ENCODE results near the gene SREBF2. TPM values are rescaled to one million over a fixed set of nuclear protein-coding genes. Genes with fewer than 3 reads are reported as not detected.

SREBF2 gene
- total RNA-seq, 1 donor from 2014 or later: 61.1 TPM

DNA sequence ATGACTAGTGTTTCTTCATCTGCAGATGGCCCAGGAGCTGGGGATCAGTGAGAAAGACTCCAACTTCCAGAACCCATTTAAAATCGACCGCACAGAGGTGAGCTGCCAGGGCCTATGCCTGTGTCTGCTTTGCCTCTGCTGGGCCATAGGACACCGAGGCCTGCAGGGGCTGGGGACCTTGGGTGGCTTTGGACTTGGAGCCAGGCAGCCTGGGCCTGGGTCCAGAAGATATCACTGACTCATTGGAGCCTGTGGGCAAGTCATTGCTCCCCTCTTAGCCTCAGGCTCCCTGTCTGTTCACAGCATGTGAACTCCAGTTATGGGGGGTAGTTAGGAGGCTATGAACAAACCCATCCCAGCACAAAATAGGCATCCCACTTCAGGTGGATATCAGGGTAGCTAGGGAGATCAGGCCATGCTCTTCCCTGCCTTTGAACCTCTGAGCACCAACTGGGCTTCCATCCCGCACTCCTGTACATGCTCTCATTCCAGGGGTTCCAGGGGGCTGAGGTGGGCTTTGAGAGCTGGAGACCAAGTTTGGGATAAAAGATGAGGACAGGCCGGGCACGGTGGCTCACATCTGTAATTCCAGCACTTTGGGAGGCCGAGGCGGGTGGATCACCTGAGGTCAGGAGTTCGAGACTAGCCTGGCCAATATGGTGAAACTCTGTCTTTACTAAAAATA lies 19.0 kb upstream of the SREBF2 start:
- no peak for DNase-seq (ENCODE audit: low read depth)
- TF ChIP-seq CTCF (conservative IDR thresholded peaks at IDR 0.05; ENCODE audit: low read depth, low read length): no peak
- no peak overlapping the region for H3K4me3 ChIP-seq (ENCODE audit: low read depth, low read length)

- no peak for TF ChIP-seq CTCF (conservative IDR thresholded peaks at IDR 0.05; ENCODE audit: low read depth, low read length)
- no peak for DNase-seq (ENCODE audit: low read depth)
- H3K4me3 ChIP-seq (ENCODE audit: low read depth, low read length): no peak overlapping the region
These were observed 17.2 kb upstream of the SREBF2 start for GRCh38 chr22:41815716-41816115.

DNA sequence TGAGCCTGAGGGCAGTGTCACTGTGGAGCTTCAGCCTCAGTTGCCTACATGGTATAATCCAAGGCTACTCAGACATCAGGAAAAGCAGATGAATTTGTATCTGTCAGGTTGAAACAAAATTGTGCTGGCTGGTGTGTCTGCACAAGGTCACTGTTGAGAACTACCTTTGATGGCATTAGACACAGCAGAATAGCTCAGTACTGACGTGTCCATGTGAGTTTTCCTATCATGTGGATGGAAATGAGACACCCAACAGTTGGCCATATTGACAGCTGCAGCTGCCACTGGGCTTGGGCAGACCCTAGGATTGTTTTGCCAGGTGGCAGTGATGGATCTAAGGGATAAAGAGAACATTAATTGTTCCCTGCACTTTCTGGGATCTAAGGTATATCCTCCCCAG lies 16.7 kb upstream of the SREBF2 start:
- TF ChIP-seq CTCF (conservative IDR thresholded peaks at IDR 0.05; ENCODE audit: low read depth, low read length): no peak
- DNase-seq (ENCODE audit: low read depth): no peak
- no peak overlapping the region for H3K4me3 ChIP-seq (ENCODE audit: low read depth, low read length)

DNA sequence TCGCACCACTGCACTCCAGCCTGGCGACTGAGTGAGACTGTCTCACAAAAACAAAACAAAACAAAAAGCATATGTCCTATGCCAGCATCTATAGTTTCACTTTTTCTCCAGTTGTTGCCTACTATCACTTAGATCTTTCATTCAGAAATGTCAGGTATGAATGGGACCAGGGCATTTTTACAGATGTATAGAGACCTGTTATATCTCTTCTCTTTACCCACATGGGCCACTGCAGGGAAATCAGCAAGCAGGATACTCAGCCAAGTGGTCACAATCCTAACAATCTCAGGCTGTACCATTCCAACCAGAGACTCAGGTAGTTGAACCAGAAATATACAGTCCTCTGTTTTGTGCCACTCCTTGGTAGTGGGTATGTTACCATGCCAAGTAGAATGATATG lies 16.0 kb upstream of the SREBF2 start:
- TF ChIP-seq CTCF (conservative IDR thresholded peaks at IDR 0.05; ENCODE audit: low read depth, low read length): no peak
- no peak overlapping the region for H3K4me3 ChIP-seq (ENCODE audit: low read depth, low read length)
- DNase-seq (ENCODE audit: low read depth): no peak

DNA sequence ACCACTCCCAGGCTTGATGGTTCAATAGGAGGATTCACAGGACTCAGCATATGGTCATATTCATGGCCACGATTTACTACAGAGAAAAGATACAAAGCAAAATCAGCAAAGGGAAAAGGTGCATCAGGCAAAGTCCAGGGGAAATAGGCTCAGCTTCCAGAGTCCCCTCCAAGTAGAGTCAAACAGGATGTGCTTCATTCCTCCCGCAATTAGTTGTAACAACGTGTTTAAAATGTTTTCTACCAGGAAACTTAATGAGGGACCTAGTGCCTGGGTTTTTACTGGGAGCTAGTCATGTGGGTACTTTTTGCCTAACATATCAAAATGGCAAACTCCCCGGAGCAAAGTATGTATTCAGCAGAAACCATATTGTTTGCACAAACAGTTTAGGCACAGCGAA lies 14.9 kb upstream of the SREBF2 start:
- DNase-seq (ENCODE audit: low read depth): no peak
- no peak overlapping the region for H3K4me3 ChIP-seq (ENCODE audit: low read depth, low read length)
- no peak for TF ChIP-seq CTCF (conservative IDR thresholded peaks at IDR 0.05; ENCODE audit: low read depth, low read length)

DNA sequence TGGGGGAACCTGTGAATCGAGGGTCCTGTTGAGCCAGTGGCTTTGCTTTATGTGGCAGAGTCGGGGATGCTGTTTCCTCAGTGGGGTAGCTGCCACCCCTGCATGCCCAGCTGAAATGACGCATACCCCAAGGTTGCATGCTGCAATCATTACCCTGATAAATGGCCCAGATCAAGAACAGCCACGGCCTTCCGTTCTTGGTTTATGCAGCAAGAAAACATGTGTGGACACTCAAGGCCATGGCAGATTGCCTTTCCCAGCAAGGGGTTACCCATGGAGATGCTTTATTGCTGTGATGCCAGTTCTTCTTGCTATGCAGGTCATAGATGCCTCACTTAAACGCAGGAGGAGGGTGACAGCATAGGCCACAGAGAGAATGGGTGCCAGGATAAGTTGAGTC lies 14.3 kb upstream of the SREBF2 start:
- H3K4me3 ChIP-seq (ENCODE audit: low read depth, low read length): no peak overlapping the region
- DNase-seq (ENCODE audit: low read depth): no peak
- no peak for TF ChIP-seq CTCF (conservative IDR thresholded peaks at IDR 0.05; ENCODE audit: low read depth, low read length)

- TF ChIP-seq CTCF (conservative IDR thresholded peaks at IDR 0.05; ENCODE audit: low read depth, low read length): no peak
- DNase-seq (ENCODE audit: low read depth): no peak
These were observed 13.6 kb upstream of the SREBF2 start for GRCh38 chr22:41819257-41819656.

More at GRCh38 chr22:41819257-41819656, 13.6 kb upstream of the SREBF2 start:
- no peak overlapping the region for H3K4me3 ChIP-seq (ENCODE audit: low read depth, low read length)

Measured in epithelial cell of proximal tubule (primary cell).